GM12878 (cell line): ENCODE data around the gene PES1. TPM values are rescaled to one million over a fixed set of nuclear protein-coding genes. Genes with fewer than 3 reads are reported as not detected.

Experiments used
- ATF7 ChIP-seq: fragments of 450-650 bp; IDR thresholded peaks from 2 replicates; pipeline ENCODE4 v1.6.1; 2016; ENCODE audit warnings: low read depth, mild to moderate bottlenecking
- KLF5 ChIP-seq: fragments of 450-650 bp; IDR thresholded peaks from 2 replicates; pipeline ENCODE4 v1.6.1; 2014; ENCODE audit warnings: mild to moderate bottlenecking; ENCODE audit not compliant: partially characterized antibody
- NFYB ChIP-seq: IDR thresholded peaks from 2 replicates; pipeline ENCODE4 v1.6.1; 2011; ENCODE audit warnings: low read depth, mild to moderate bottlenecking, low read length, improper control_type of control experiment, moderate library complexity; ENCODE audit not compliant: insufficient read depth
- PAX5 ChIP-seq: IDR thresholded peaks from 2 replicates; pipeline ENCODE4 v1.6.1; 2011; ENCODE audit warnings: low read depth, low read length, borderline replicate concordance
- SPI1 ChIP-seq: IDR thresholded peaks from 2 replicates; pipeline ENCODE4 v1.6.1; 2011; ENCODE audit warnings: low read depth, mild to moderate bottlenecking, low read length, moderate library complexity, borderline replicate concordance; ENCODE audit not compliant: insufficient read depth
- SUZ12 ChIP-seq: fragments of 200-600 bp; sonication (generic); IDR thresholded peaks from one replicate; pipeline ENCODE4 v1.6.1; 2018; ENCODE audit warnings: antibody characterized with exemption, mild to moderate bottlenecking; ENCODE audit not compliant: unreplicated experiment
- polyA plus RNA-seq, 11 experiments: library from polyadenylated mRNA; depleted of rRNA in 4 of 11; unstranded in 6 of 11; stranded (reverse) in 5 of 11; fragments of >200 nt; fragmentation: Nextera tagmentation in 4 of 11; fragmentation: Illumina TruSeq in 1 of 11; extraction: Ambion mirVana in 4 of 11; extraction: Trizol in 1 of 11; gene quantifications; 1 replicate in 1 of 11; 2 replicates in 10 of 11; pipeline versions ENCODE4 v1.2.1 to v1.2.3, GENCODE V29; 2011 to 2016; ENCODE audit warnings: inconsistent platforms in 2 of 11, missing spikeins in 2 of 11, low read depth in 1 of 11
- total RNA-seq, 4 experiments: library from RNA; depleted of rRNA in 3 of 4; stranded (reverse); fragments of >200 nt in 3 of 4; fragmentation: Illumina TruSeq in 1 of 4; extraction: Trizol in 1 of 4; gene quantifications; 2 replicates each; pipeline versions ENCODE4 v1.2.1 to v1.2.3, GENCODE V29; 2013 to 2021
- TF ChIP-seq, protein P1 (sequence below): fragments of 450-650 bp; formaldehyde crosslinking; IDR thresholded peaks from 2 replicates; pipeline ENCODE4 v1.5.0; 2022; ENCODE audit warnings: mild to moderate bottlenecking, missing genetic modification characterization
- TF ChIP-seq, protein P2 (sequence below): fragments of 150-350 bp; IDR thresholded peaks from 2 replicates; pipeline ENCODE4 v1.6.1; 2016; ENCODE audit warnings: low read depth, low read length

PES1 gene
- total and polyA plus RNA-seq, 10 of the 15 experiments (the other 5 are each of a cell fraction or from before 2014, with no cell fraction given): 6.9 to 139 (median 106) TPM

GRCh38 chr22:30610299-30610698 lies 18.6 kb upstream of the PES1 start (continued):
- no peak for TF ChIP-seq NFYB
- TF ChIP-seq, protein P1, sequence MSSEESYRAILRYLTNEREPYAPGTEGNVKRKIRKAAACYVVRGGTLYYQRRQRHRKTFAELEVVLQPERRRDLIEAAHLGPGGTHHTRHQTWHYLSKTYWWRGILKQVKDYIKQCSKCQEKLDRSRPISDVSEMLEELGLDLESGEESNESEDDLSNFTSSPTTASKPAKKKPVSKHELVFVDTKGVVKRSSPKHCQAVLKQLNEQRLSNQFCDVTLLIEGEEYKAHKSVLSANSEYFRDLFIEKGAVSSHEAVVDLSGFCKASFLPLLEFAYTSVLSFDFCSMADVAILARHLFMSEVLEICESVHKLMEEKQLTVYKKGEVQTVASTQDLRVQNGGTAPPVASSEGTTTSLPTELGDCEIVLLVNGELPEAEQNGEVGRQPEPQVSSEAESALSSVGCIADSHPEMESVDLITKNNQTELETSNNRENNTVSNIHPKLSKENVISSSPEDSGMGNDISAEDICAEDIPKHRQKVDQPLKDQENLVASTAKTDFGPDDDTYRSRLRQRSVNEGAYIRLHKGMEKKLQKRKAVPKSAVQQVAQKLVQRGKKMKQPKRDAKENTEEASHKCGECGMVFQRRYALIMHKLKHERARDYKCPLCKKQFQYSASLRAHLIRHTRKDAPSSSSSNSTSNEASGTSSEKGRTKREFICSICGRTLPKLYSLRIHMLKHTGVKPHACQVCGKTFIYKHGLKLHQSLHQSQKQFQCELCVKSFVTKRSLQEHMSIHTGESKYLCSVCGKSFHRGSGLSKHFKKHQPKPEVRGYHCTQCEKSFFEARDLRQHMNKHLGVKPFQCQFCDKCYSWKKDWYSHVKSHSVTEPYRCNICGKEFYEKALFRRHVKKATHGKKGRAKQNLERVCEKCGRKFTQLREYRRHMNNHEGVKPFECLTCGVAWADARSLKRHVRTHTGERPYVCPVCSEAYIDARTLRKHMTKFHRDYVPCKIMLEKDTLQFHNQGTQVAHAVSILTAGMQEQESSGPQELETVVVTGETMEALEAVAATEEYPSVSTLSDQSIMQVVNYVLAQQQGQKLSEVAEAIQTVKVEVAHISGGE (CRISPR knock-in tag): no peak
- TF ChIP-seq, protein P2, sequence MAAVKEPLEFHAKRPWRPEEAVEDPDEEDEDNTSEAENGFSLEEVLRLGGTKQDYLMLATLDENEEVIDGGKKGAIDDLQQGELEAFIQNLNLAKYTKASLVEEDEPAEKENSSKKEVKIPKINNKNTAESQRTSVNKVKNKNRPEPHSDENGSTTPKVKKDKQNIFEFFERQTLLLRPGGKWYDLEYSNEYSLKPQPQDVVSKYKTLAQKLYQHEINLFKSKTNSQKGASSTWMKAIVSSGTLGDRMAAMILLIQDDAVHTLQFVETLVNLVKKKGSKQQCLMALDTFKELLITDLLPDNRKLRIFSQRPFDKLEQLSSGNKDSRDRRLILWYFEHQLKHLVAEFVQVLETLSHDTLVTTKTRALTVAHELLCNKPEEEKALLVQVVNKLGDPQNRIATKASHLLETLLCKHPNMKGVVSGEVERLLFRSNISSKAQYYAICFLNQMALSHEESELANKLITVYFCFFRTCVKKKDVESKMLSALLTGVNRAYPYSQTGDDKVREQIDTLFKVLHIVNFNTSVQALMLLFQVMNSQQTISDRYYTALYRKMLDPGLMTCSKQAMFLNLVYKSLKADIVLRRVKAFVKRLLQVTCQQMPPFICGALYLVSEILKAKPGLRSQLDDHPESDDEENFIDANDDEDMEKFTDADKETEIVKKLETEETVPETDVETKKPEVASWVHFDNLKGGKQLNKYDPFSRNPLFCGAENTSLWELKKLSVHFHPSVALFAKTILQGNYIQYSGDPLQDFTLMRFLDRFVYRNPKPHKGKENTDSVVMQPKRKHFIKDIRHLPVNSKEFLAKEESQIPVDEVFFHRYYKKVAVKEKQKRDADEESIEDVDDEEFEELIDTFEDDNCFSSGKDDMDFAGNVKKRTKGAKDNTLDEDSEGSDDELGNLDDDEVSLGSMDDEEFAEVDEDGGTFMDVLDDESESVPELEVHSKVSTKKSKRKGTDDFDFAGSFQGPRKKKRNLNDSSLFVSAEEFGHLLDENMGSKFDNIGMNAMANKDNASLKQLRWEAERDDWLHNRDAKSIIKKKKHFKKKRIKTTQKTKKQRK: no peak
- TF ChIP-seq KLF5: no peak
- TF ChIP-seq PAX5: no peak
- TF ChIP-seq SUZ12: no peak
- no peak for TF ChIP-seq ATF7
- no peak for TF ChIP-seq SPI1
